HG02623 (cell line): Measurements from ENCODE around the gene KRT12.
"Not testable (repeated sequence)": the region's sequence is repeated elsewhere in the genome, so short reads cannot be mapped to it uniquely, and the experiment has no call there.

Source experiments
- ATAC-seq: cut with Tn5 transposase; IDR thresholded peaks from one replicate; pipeline ENCODE4 v1.9.1; 2021; ENCODE audit warnings: moderate library complexity; ENCODE audit not compliant: unreplicated experiment

KRT12 gene

DNA sequence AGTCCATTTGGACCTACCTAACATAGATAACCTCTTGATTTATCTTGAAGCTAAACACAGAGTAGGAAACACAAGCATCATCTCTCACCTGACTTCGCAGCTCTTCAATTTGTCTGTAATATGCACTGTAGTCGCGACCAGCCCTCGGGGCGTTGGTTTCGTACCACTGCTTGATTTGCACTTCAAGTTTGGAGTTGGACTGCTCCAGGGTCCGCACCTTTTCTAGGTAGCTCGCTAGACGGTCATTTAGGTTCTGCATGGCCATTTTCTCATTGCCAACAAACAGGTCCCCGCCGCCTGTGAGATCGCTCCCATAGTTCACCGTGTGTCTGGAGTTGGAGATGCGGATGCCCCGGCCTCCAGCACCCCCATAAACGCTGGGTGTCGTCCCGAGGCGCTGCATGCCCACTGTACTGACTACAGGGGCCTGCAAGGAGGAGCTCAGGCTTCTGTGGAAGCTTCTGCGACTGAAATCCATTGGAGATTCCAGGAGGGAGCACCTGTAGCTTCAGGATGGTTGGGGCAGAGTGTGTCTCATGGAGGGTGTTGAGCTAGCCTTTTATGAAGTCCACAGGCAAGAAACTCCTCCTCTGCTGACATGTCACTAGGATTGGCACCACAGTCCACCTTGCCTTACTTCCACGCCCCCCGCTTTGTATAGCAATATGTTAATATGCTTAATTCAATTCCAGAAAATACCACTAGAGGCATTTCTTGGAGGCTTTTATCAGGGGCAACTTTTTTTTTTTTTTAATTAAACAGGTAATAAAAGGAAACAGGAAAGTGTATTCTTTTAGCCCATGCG lies 17.9 kb upstream of the KRT12 start, which contains the start of gene KRT20:
Gene KRT20 (minus strand): TSS at position 535 of the 805 bp plus-strand sequence. CDS start 57 bp downstream, at position 478.
- no peak for ATAC-seq

DNA sequence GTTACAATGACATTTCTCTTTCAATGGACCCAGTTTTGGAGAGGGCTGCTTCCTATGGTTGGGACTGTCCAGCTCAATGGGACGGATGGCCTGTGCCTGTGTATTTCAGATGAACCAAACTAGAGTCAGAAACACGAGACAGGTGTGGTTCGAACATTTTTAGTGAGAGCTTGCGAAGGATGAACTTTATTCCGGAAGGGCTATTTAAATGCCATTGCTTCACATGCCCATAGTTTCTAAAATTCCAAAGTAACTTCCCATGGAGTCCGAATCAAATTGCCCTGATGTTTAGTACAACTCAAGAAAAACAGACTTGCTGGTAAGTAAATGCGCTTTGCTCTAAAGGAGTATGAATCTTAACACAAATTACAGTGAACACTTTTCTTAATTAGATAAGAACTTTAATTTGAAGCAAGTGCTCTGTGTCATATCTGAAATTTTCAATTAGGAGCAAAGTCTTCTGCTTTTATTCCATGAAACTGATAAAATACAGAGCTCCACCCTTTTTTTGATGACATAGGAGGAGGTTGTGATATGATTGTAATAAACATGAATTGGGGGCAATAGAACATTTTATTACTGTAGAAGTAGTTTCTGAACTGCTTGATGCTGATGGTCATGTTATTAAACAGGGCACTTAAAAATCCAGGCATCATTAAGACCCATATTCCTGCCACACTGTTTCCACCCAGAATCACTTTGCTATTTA lies 16.8 kb upstream of the KRT12 start:
- ATAC-seq: no peak

DNA sequence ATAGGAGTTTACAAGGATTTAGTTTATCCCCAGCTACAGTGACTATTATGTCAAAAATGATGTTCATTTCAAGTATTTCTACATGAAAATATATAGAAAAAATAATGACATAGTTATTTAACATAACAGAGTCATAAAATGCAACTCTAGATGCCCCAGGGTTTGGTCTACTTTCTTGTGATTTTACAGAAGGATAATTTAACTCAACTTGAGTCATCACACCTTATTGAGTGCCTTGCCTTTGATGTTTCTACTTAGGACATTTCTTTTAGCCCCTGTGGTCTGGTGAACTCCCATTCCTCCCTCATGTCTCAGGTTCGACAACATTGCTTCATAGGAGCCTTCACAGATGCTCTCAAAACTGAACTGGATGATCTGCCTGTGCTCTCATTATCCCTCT lies 16.0 kb upstream of the KRT12 start:
- ATAC-seq: no peak

DNA sequence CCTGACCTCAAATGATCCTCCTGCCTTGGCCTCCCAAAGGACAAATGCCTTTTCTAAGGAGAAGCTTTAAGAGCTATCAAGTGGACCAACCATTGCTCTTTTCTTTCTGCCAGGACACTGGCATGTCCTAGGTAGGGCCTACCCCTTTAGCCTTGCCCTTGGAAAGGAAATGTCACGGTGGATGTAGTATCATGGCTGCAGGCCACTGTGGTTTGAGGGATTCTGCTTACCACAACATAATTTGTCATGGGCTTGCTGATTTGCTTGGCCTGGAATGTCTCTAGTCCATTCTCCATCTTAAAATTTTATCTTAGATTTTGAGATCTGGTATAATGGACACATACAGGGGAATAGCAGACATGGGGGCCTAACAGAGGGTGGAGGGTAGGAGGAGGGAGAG lies 12.0 kb upstream of the KRT12 start:
- ATAC-seq: no peak

DNA sequence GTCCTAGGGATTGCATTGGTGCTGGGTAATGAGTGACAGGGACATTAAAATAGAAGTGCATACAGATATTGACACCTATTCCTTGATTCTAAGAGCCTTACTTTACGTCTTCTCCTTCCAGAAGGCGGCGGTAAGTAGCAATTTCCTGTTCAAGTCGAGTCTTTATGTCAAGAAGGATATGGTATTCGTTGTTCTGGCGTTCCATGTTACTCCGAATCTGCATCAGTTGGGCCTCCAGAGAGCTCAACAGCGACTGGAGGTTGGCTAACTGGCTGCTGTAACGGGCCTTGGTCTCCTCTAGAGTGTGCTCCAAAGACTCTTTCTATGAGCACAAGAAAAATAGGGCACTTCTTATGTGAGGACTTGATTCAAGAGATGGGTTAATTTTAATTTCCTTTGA lies 11.0 kb upstream of the KRT12 start:
- no peak for ATAC-seq

DNA sequence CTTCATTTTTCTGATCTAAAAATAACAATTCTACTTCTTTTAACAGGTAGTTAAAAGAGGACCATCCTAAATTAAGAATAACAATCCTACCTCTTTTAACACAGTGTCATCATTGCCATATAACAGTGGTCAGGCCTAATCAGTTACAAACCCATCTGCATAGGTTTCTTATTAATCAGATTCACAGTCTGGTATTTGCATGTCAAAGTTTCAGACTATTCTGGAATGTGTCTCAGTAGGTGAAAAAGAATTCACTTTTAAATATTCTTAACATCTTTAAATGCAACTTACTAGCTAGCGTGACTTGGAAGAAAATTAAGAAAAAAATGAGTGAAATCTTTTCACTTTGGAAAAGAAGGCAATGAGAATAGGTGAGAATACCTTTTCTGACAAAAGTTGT lies 6.8 kb upstream of the KRT12 start:
- ATAC-seq: no peak

DNA sequence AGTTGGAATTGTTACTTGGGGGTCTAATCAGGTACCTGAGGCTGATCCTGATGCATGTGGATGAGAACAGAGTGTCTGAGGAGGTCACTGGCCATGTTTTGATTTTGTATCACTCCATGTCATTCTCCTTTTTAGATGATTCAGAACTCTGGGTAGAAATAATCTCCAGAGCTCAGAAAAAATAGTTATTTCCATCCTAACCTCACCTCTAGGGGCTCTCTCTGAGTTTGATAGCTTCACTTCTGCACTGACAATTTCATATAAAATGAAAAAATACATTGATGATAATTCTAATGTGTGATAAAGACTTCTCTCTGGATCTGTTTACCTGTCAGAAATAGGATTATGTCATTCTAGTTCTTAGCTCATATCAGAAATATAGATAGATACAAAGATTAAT lies 6.2 kb upstream of the KRT12 start:
- no peak for ATAC-seq

DNA sequence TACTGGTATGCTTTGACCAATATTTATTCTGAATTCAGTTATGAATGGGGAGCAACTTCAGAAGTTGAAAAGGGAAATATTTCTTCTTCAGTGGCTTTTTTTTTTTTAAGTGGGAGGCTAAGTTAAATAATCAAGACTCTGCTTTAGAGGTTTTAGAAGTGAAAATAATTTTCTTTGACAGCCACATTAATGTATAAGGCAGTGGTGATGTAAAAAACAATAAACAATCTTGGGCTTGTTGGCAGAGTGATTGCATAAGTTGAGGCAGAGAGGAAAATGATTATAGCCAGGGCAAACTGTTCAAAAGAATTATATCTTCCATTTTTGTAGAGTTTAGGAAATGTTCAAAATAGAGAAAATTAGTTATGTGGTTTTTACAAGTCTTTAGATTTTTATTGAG lies 5.4 kb upstream of the KRT12 start:
- ATAC-seq: no peak

DNA sequence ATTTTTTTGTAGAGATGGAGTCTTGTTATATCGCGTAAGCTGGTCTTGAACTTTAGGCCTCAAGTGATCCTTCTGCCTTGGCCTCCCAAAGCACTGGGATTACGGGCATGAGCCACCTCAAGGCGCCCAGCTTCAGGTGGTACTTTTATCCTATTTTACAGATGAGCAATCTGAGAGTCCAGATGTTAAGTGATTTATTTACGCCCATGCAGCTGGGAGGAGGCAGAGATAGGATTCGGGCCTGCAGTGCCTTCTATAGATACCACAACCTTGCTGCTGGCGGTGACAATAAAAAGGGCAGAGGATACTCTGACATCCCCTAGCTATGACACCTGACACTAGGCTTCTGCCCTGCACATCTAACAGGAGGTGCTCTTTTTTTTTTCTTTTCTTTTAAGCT lies 4.3 kb upstream of the KRT12 start:
- no peak for ATAC-seq

DNA sequence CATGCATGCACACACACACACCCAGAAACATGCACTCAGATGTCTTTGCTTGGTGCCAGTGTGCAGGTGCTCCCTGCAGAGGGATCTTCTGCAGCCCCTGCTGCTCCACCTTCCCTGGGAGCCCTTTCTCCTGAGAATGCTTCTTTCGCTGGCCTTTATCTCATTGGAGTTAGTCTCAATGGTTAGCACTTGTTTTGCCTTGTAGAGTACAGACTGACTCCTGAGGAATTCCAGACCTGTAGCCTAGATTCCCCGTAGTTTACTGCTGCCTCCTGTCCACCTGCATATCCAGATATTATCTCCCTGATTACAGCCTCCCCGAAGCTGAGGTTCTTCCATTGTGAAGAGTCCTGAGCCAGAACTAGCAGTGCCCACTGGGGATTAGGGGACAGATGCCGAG lies 3.1 kb upstream of the KRT12 start:
- ATAC-seq: no peak

DNA sequence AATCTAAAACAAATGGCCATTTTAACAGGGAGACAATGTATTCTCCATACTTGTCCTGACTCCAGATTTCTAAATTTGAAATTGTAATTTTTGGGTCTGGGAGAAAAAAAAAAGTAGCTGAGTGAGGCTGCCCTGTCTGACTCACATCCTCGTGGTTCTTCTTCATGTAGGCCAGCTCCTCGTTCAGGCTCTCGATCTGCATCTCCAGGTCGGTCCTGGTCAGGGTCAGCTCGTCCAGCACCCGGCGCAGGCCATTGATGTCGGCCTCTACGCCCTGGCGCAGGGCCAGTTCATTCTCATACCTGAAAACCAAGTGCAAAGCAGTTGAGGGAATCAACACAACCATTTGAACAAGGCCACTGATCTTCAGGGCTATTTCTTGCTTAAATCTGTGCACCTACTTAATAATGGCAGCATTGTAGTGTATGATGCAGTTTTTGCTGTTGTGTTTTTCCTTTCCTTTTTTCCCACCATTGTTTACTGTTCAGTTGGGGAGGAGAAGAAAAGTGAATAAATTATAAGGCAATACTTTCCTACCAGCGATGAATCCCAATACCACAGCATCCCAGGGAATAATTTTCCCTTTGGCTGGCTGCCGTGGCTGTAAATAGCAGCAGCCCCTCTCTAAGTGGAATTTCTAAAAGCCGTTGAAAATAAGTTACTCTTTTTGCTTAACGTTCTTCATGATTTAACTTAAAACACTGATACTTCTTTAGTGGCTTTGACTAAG lies 2.2 kb downstream of the KRT12 start:
- ATAC-seq: no peak

DNA sequence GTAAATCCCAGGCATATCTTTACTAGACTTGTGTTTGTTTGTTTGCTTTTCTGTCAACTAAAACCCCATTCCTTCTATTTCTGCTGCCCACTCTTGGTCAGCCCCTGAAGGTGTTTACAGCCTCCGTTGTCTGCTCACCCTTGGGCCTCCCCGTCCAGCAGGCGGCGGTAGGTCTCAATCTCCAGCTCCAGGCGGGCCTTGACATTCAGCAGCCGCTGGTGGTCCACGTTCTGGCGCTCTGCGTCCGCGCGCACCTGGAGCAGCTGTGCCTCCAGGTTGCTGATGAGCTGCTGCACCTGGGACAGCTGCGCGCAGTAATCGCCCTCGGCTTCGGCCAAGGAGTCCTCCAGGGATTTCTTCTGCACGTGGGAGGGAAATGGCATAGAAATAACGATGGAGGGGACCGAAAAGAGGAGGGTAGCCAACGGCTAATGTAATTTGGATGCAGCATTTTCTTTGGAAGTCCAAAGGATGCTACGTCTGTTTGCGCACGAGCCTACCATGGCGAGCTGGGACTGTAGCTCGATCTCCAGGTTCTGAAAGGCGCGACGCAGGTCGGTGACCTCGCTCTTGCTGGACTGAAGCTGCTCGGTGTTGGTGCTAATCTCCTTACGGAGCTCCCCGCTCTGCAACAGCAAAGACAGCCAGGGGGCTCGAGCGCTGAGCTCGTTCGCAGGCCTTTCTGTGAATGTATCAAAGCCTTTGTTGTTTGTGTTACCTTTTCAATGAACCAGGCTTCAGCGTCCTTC lies 3.9 kb downstream of the KRT12 start:
- no peak for ATAC-seq

DNA sequence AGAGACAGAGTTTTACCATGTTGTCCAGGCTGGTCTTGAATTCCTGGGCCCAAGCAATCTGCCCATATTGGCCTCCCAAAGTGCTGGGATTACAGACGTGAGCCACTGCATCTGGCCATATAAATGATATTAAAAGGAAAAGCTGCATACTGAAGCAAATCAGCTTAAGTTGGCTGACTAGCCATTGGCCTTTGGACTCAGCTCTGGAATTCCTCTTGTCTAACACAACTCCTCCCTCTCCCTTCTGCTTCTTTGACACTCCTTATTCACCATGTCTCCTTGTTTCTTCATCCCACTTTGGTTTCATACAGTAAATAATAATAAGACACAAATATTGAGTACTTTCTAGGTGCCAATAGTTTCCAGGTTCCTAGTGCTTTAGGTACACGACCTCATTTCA lies 7.5 kb downstream of the KRT12 start:
- no peak for ATAC-seq

DNA sequence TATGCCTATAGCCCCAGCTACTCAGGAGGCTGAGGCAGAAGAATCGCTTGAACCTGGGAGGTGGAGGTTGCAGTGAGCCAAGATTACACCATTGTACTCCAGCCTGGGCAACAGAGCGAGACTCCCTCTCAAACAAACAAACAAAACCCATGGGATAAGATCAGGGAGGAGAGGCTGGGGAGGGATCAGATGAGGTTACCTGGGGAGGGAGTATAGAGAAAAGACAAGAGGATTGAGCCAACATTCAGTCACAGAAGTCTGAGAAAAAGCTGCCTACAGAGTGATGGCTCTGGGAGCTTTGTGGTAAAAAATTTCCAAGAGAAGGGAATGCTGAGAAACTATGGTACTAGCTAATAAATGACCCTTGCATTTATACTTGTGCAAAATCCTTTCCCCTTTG lies 8.4 kb downstream of the KRT12 start:
- ATAC-seq: not testable (repeated sequence)

DNA sequence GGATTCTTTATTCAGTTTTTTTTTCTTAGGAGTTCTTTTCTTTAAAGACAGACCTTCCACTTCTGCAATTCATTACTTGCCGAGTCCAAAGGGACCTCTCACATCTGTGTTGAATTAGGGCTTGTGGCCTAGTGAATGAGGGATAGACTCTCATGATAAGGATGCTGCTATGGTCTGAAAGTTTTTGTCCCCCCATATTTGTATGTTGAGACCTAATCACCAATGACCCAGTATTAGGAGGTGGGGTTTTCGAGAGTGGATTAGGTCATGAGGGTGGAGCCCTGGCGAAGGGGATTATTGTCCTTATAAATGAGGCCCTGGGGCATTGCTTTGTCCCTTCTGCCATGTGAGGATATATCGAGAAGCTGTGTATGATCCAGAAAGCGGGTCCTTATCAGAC lies 9.5 kb downstream of the KRT12 start:
- no peak for ATAC-seq

DNA sequence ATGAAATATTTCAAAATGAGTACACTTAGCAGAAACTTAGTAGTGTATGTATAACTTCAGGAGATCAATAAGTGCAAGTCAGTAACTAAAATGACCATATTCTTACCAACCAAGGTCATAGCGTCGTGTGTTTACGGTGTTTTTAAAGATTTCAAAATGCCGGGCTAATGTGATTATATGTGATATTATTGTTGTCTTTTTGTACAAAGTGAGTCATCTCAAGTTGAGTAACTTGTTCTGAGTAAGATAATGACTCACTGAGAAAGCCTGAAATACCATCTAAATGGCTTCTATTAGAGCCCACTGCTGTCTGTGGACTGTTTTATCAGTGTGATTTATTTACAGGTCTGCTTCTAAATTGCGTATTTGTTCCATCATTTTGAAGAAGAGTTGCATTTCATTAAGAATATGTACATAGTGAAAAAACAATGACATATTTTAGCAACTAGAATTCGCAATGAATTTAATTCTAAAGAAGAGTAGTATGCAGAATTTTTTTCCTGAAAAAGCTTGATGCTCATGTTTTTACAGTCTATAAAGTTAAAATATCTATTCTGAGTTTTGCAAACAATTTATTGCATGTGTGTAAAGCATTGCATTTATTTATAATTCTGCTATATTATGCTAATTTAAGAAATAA lies 12.7 kb downstream of the KRT12 start:
- ATAC-seq: no peak

DNA sequence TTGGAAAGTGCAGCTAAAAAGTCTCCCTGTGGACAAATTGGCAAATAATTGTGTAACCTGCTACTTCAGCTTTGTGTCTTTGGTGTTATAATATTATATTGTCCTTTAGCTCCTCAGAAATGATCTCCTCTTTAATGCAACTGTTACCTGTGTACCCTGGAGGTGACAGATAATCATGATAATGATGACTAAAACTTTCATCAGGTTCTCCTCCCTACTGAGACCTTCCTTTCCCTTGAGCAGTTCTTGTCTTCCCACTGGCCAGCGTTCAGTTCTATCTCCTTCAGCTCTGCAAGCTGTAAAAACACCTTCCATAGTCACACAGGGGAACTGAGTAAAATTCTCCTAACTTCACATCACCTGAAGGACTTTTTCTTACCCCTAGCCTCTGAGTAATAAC lies 14.7 kb downstream of the KRT12 start:
- no peak for ATAC-seq

DNA sequence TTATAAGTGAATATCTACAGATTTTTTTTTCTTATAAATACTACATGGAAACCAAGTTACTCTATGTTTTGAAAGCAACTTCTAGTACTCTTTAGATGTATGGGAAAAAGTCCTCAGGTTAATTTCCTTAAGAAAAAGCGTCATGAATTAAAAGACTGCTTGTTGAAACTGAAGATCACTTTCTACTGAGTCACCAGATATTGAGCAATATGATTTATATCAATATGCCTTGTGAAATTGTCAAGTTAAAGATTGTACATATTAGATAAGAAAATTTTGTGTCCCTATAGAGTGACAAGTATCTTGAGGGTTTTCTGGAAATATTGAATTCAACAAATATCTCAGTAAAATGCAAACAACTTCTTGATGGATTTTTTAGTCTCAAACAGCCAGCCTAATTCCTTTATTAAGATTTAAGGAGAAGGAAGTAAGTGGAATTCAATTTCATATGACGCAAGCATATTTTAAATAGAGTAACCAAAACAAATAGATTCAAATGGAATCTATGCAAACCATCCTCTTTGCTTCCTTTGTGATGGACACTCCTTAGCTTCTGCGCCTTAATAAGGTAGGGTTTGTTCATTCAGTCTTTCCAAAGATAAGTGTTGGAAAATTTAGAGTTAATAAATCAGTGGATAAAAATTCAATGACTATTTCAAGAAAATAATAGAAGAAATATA lies 16.6 kb downstream of the KRT12 start:
- ATAC-seq: no peak

DNA sequence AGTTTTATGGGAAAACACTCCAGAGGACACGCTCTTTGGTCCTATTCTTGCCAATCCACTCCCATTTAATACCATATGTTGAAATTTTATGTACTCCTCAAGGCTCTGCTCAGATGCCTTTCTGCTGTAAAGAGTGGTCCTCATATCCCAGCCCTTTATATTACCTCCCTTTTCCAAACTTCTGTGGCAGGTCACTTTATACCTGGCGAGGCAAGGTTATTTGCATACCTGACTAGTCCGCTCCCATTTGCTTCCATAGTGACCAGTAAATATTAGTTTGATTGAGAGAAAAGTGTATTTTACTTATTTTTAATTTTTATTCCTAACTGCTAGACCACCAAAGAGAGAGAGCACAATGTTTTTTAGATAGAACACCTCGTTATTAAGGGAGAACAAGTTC lies 17.3 kb downstream of the KRT12 start:
- no peak for ATAC-seq

DNA sequence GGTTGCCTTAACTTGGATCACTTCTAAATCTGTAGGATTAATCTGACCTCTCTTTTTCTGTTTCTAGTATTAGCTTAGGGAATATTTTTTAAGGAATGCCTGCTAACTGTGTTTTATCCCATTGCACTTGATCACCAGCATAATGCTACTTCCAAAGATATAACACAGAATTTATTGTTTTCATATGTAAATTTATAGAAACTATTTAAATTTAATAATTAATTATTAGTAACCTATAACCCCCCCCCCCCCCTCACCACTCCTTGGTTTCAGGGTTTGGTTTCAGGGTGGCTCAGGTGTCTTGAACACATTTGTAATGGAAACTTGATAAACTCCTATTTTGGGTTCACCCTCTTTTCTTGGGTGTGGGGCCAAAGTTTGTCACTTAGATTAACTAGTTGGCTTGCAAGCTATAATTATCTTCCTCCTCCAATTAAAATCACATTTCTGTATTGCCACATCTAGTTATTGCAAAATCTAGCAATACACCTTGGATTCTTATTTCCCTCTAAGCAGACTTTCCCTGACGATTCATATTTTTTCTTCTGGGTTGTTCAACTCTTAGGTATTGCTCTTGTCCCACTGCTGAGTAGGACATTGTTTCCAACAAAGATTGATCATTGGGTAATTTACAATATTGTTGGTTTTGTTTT lies 18.3 kb downstream of the KRT12 start:
- no peak for ATAC-seq
